Bone marrow (tissue), 2 donors: ENCODE measurements around the gene SPOP.
"Not testable (repeated sequence)": the region's sequence is repeated elsewhere in the genome, so short reads cannot be mapped to it uniquely, and the experiment has no call there.

Source experiments
- DNase-seq, 2 donors: peaks; one replicate each; lab custom pipeline; 2025; lab: John Stamatoyannopoulos, UW

Gene SPOP

DNA sequence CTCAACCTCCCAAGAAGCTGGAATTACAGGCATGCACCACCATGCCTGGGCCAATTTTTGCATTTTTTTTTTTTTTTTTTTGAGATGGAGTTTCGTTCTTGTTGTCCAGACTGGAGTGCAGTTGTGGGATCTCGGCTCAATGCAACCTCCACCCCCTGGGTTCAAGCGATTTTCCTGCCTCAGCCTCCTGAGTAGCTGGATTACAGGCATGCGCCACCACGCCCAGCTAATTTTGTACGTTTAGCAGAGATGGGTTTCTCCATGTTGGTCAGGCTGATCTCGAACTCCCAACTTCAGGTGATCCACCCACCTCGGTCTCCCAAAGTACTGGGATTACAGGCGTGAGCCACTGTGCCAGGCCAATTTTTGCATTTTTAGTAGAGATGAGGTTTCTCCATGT, 127.1 kb downstream of the SPOP start:
- not testable (repeated sequence) for DNase-seq

DNA sequence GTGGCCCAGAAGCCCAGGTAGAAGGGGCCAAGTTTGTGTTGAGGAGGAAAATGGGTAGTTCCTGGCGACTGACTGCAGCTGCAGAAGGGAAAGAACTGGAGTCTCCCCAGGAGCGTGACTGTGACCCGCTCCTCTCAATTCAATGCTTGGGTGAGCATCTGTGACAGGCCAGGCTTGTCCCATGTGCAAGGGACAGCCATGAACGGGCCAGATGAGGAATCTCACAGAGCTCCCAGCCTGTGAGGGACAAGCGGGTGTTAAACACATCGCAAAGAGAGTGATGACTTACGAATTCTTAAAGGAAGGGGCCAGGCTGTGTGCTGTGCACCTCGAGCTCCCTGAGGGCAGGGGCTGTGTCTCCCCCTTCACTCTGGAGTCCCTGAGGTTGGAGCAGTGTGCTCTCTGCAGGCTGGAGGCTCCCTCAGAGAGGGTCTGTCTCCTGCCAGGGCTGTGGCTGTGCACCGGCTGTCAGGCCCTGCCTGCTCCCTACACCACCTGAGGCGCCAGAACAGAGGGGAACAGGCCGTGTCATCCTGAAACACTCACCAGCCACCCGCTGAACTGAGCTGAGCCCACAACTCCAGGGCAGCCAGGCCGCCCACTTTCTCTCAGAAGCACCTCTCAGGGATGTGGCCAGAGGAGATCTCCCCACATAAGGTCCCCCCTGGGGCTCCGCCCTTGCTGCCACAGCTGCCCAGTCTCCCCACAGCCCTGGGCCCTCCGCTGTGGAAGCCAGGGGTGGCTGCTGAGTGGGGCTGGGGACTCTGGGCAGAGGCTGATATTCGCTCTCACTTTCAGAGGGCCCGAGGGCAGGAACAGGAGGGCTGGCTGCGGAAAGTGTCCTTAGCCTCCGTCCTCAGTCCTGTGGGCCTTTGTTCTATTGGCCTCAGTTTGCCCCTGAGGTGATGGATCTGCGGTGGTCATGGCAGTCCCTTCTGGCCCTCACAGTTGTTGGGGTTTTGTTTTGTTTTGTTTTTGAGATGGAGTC, 127.9 kb downstream of the SPOP start:
- DNase-seq, result no peak

DNA sequence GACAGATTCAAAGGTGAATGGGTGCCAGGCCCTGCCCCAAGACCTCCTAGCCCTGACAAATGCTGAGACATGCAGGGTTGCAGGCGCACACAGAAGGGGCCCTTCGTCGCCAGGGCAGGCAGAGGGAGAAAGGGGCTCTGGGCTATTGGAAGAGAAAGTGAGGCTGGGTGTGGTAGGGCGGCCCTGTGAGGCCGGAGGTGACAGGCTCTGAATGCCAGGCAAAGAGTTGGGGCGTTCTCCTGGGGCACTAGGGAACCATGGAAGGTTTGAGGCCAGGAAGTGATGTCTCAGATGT, 128.6 kb downstream of the SPOP start:
- DNase-seq, result no peak
